ENCODE measurements around the gene CACTIN.

Gene CACTIN

DNA sequence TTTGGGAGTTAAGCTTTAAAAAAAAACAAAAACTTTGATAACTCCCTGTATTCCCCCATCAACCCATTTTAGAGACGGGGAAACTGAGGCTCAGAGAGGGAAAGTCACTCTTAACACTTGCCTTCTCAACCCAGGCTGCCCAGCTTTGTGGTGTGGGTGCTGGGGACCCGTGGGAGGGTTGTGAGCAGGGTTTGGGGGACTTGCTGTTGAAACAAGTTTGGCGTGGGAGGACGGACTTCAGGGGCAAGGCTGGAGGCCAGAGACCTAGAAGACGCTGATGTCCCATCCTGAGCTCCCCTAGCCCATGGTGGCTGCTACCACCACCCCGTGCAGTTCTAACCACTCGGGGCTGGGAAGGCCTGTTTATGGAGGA, 747 bp upstream of the CACTIN start:
- Histone ChIP-seq H4K20me1 (ENCODE audit: insufficient read depth, low read length) (no peaks in the 10 kb centered on the region), H3K4me1 (ENCODE audit: low read length) (peaks cover 20% of the 10 kb centered on the region; the same call in 1 of the 2 replicates), H3K4me2 (ENCODE audit: low read depth, low read length) (peak overlapping the region; percentile 95), H3F3A (ENCODE audit: insufficient read depth, low read length) (no peaks in the 10 kb centered on the region), H2AFZ (ENCODE audit: low read length) (peak overlapping the region; percentile 44), H3K9me3 (replicated peaks; ENCODE audit: insufficient read depth, low read length) (no peaks in the 10 kb centered on the region), H3K79me2 (ENCODE audit: low read length) (peaks cover 38% of the 10 kb centered on the region), H3K27ac (ENCODE audit: low read length) (peak overlapping the region; percentile 2; the same call in 1 of the 2 replicates), H3K9me2 (replicated peaks; ENCODE audit: insufficient read depth, low read length) (no peaks in the 10 kb centered on the region), H3K36me3 (replicated peaks; ENCODE audit: insufficient read depth, low read length) (no peaks in the 10 kb centered on the region), H3K9ac (ENCODE audit: low read length) (no peak overlapping the region; the same call in 1 of the 2 replicates), H3K27me3 (replicated peaks; ENCODE audit: insufficient read depth, low read length) (no peaks in the 10 kb centered on the region), H3K4me3 (ENCODE audit: low read length) (peak overlapping the region; percentile 87)
- DNase-seq, result no peak
- TF ChIP-seq, protein P1, sequence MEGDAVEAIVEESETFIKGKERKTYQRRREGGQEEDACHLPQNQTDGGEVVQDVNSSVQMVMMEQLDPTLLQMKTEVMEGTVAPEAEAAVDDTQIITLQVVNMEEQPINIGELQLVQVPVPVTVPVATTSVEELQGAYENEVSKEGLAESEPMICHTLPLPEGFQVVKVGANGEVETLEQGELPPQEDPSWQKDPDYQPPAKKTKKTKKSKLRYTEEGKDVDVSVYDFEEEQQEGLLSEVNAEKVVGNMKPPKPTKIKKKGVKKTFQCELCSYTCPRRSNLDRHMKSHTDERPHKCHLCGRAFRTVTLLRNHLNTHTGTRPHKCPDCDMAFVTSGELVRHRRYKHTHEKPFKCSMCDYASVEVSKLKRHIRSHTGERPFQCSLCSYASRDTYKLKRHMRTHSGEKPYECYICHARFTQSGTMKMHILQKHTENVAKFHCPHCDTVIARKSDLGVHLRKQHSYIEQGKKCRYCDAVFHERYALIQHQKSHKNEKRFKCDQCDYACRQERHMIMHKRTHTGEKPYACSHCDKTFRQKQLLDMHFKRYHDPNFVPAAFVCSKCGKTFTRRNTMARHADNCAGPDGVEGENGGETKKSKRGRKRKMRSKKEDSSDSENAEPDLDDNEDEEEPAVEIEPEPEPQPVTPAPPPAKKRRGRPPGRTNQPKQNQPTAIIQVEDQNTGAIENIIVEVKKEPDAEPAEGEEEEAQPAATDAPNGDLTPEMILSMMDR (IDR thresholded peaks at IDR 0.05; ENCODE audit: low read length), result no peak
- TF ChIP-seq EZH2 (optimal IDR thresholded peaks at IDR 0.05; ENCODE audit: low read depth, low read length), result no peak
- TF ChIP-seq EZH2phosphoT487 (IDR thresholded peaks at IDR 0.05; ENCODE audit: low read length), result no peak

- DNase-seq, result no peak
Observed at GRCh38 chr19:3625996-3626472, 556 bp downstream of the CACTIN start.

GRCh38 chr19:3623716-3624115, 2.9 kb downstream of the CACTIN start:
- Histone ChIP-seq H3K27ac (ENCODE audit: low read length) (no peak overlapping the region), H3K9me2 (replicated peaks; ENCODE audit: insufficient read depth, low read length) (no peaks in the 10 kb centered on the region), H3K36me3 (replicated peaks; ENCODE audit: insufficient read depth, low read length) (0 out of 2 replicates have a peak, but pooled peaks cover 2% of the 10 kb centered on the region), H3K4me2 (ENCODE audit: low read depth, low read length) (no peak overlapping the region), H3K79me2 (ENCODE audit: low read length) (peaks cover 39% of the 10 kb centered on the region), H3K9ac (ENCODE audit: low read length) (no peak overlapping the region), H3K4me1 (ENCODE audit: low read length) (peaks cover 21% of the 10 kb centered on the region; the same call in 1 of the 2 replicates), H4K20me1 (ENCODE audit: insufficient read depth, low read length) (no peaks in the 10 kb centered on the region), H3K9me3 (replicated peaks; ENCODE audit: insufficient read depth, low read length) (no peaks in the 10 kb centered on the region), H3K4me3 (ENCODE audit: low read length) (no peak overlapping the region), H2AFZ (ENCODE audit: low read length) (no peak overlapping the region), H3F3A (ENCODE audit: insufficient read depth, low read length) (peaks cover 2% of the 10 kb centered on the region; the same call in 1 of the 2 replicates), H3K27me3 (replicated peaks; ENCODE audit: insufficient read depth, low read length) (no peaks in the 10 kb centered on the region)
- TF ChIP-seq, protein P1 (IDR thresholded peaks at IDR 0.05; ENCODE audit: low read length), result no peak
- no peak for TF ChIP-seq EZH2phosphoT487 (IDR thresholded peaks at IDR 0.05; ENCODE audit: low read length)
- no peak for TF ChIP-seq EZH2 (optimal IDR thresholded peaks at IDR 0.05; ENCODE audit: low read depth, low read length)
- no peak for DNase-seq

More at GRCh38 chr19:3625996-3626472, 556 bp downstream of the CACTIN start:
- H2AFZ ChIP-seq (ENCODE audit: low read length), result peak overlapping the region; percentile 73
- peaks cover 39% of the 10 kb centered on the region for H3K79me2 ChIP-seq (ENCODE audit: low read length)
- peak overlapping the region; percentile 79 for H3K9ac ChIP-seq (ENCODE audit: low read length)
- H4K20me1 ChIP-seq (ENCODE audit: insufficient read depth, low read length), result no peaks in the 10 kb centered on the region
- peak overlapping the region; percentile 81; the same call in 1 of the 2 replicates for H3K27ac ChIP-seq (ENCODE audit: low read length)
- TF ChIP-seq, protein P1 (IDR thresholded peaks at IDR 0.05; ENCODE audit: low read length), result no peak
- no peak for TF ChIP-seq EZH2phosphoT487 (IDR thresholded peaks at IDR 0.05; ENCODE audit: low read length)
- TF ChIP-seq EZH2 (optimal IDR thresholded peaks at IDR 0.05; ENCODE audit: low read depth, low read length), result no peak
- peak overlapping the region; percentile 95 for H3K4me2 ChIP-seq (ENCODE audit: low read depth, low read length)
- H3K4me1 ChIP-seq (ENCODE audit: low read length), result peaks cover 20% of the 10 kb centered on the region; the same call in 1 of the 2 replicates
- H3K4me3 ChIP-seq (ENCODE audit: low read length), result peak overlapping the region; percentile 87
- no peaks in the 10 kb centered on the region for H3K9me2 ChIP-seq (replicated peaks; ENCODE audit: insufficient read depth, low read length)
- H3K36me3 ChIP-seq (replicated peaks; ENCODE audit: insufficient read depth, low read length), result 0 out of 2 replicates have a peak, but pooled peaks cover 2% of the 10 kb centered on the region
- no peaks in the 10 kb centered on the region for H3K9me3 ChIP-seq (replicated peaks; ENCODE audit: insufficient read depth, low read length)
- H3K27me3 ChIP-seq (replicated peaks; ENCODE audit: insufficient read depth, low read length), result no peaks in the 10 kb centered on the region
- H3F3A ChIP-seq (ENCODE audit: insufficient read depth, low read length), result no peaks in the 10 kb centered on the region
